SK-N-SH (cell line): ENCODE measurements around the gene CFAP92.

Experiments used
- EP300 ChIP-seq, 2 experiments: IDR thresholded peaks; 2 replicates each; pipeline versions ENCODE4 v1.4.0 to v1.6.1; 2012; ENCODE audit warnings: borderline replicate concordance in 1 of 2, low read depth in 1 of 2, low read length in 1 of 2
- PBX3 ChIP-seq: IDR thresholded peaks from 2 replicates; pipeline ENCODE4; 2012
- RXRA ChIP-seq: IDR thresholded peaks from 2 replicates; pipeline ENCODE4 v1.4.0; 2012; ENCODE audit warnings: low read depth, mild to moderate bottlenecking, borderline replicate concordance
- TF ChIP-seq, protein P1 (sequence below): fragments of 200-600 bp; sonication (generic); IDR thresholded peaks from 2 replicates; pipeline ENCODE4 v1.6.1; 2017; ENCODE audit warnings: antibody characterized with exemption, mild to moderate bottlenecking, moderate library complexity

DNA sequence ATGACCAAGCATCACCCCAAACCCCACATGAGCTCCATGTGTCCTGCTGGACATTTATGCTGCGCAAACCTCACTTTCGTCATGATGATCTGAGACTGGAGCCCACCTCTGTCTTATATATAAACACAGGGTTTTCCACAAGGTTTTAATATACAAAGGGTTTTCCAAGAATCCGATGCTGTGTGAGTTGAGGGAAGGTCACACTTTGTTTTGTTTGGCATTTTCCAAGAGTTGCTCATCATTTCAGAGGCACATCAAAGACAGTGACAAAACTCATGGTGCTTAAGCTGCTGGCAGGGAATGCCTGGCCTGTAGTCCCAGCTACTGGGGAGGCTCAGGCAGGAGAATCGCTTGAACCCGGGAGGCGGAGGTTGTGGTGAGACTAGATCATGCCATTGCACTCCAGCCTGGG, 27.3 kb upstream of the CFAP92 start:
- TF ChIP-seq RXRA: no peak
- no peak for TF ChIP-seq EP300 (IDR thresholded peaks at IDR 0.05; ENCODE audit: borderline replicate concordance in 1 of 2, low read depth in 1 of 2, low read length in 1 of 2)
- TF ChIP-seq, protein P1, sequence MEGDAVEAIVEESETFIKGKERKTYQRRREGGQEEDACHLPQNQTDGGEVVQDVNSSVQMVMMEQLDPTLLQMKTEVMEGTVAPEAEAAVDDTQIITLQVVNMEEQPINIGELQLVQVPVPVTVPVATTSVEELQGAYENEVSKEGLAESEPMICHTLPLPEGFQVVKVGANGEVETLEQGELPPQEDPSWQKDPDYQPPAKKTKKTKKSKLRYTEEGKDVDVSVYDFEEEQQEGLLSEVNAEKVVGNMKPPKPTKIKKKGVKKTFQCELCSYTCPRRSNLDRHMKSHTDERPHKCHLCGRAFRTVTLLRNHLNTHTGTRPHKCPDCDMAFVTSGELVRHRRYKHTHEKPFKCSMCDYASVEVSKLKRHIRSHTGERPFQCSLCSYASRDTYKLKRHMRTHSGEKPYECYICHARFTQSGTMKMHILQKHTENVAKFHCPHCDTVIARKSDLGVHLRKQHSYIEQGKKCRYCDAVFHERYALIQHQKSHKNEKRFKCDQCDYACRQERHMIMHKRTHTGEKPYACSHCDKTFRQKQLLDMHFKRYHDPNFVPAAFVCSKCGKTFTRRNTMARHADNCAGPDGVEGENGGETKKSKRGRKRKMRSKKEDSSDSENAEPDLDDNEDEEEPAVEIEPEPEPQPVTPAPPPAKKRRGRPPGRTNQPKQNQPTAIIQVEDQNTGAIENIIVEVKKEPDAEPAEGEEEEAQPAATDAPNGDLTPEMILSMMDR: no peak
- TF ChIP-seq PBX3: no peak
